ENCODE results near the gene CNPY4.

DNA sequence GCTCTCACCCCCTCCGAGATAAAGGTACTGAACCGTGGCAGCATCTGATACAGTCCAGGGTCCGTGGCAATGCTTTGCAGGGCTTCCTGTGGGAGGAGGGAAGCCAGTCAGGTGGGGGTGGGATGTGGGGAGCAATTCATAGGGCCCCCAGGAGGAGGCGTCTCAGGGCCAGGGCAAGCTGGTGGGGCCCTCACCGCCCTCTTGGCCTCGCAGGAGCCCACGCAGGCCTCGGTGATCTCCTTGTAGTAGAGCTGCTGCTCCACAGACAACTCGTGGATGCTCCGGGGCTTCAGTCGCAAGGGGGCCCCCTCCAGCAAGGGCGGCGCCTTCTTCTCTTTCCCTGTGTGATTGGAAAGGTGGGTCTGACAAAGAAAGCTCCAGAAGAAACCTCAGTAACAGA, 7.5 kb upstream of the CNPY4 start:
- TF ChIP-seq POLR2AphosphoS5 (IDR thresholded peaks at IDR 0.05; ENCODE audit: low read depth, low read length) (no peak), TAF1 (IDR thresholded peaks at IDR 0.05; ENCODE audit: low read depth, low read length) (no peak), POU2F2 (IDR thresholded peaks at IDR 0.05; ENCODE audit: low read depth, low read length) (no peak), POLR2A (IDR thresholded peaks at IDR 0.05; ENCODE audit: low read depth, low read length) (no peak)
